OCI-LY1 (cell line): ENCODE measurements around the gene CAB39.

ENCODE experiments used
- H2AFZ ChIP-seq: fragments of 200-600 bp; sonication (generic), shearing (Covaris generic); 2 replicates; pipeline ENCODE4 v1.6.0; 2014; ENCODE audit warnings: antibody characterized with exemption, mild to moderate bottlenecking, low read length
- H3F3A ChIP-seq: fragments of 200-600 bp; sonication (generic), shearing (Covaris generic); 2 replicates; pipeline ENCODE4 v1.6.0; 2014; ENCODE audit warnings: mild to moderate bottlenecking, antibody characterized with exemption, low read length, moderate library complexity; ENCODE audit not compliant: insufficient read depth
- H3K27ac ChIP-seq: fragments of 200-600 bp; sonication (generic); 2 replicates; pipeline ENCODE4 v1.5.1; 2014; ENCODE audit warnings: low read length, mixed run types, mild to moderate bottlenecking, low read depth; ENCODE audit not compliant: poor library complexity, severe bottlenecking
- H3K27me3 ChIP-seq: fragments of 200-600 bp; sonication (generic); 2 replicates; pipeline ENCODE4 v1.6.0; 2014; ENCODE audit warnings: antibody characterized with exemption, mild to moderate bottlenecking, low read length, moderate library complexity; ENCODE audit not compliant: insufficient read depth
- H3K36me3 ChIP-seq: fragments of 200-600 bp; sonication (generic); 2 replicates; pipeline ENCODE4 v1.6.1; 2014; ENCODE audit warnings: mild to moderate bottlenecking, antibody characterized with exemption, low read length, moderate library complexity, mixed read lengths; ENCODE audit not compliant: insufficient read depth
- H3K4me1 ChIP-seq: fragments of 200-600 bp; sonication (generic); 2 replicates; pipeline ENCODE4 v1.5.1; 2014; ENCODE audit warnings: mild to moderate bottlenecking, low read length, moderate library complexity; ENCODE audit not compliant: insufficient read depth, severe bottlenecking
- H3K4me2 ChIP-seq: fragments of 200-600 bp; sonication (generic), shearing (Covaris generic); 2 replicates; pipeline ENCODE4 v1.6.1; 2014; ENCODE audit warnings: low read length
- H3K4me3 ChIP-seq: fragments of 200-600 bp; sonication (generic); 2 replicates; pipeline ENCODE4 v1.5.1; 2014; ENCODE audit warnings: low read length, low read depth, mild to moderate bottlenecking, mixed read lengths; ENCODE audit not compliant: poor library complexity, severe bottlenecking
- H3K79me2 ChIP-seq: fragments of 200-600 bp; shearing (Covaris generic); 2 replicates; pipeline ENCODE4 v1.6.1; 2016; ENCODE audit warnings: mixed run types, low read length, mixed read lengths; ENCODE audit not compliant: insufficient read depth
- H3K9ac ChIP-seq: fragments of 200-600 bp; sonication (generic), shearing (Covaris generic); 2 replicates; pipeline ENCODE4 v1.6.1; 2014; ENCODE audit warnings: mild to moderate bottlenecking, low read length, mixed read lengths
- H3K9me2 ChIP-seq: fragments of 200-600 bp; sonication (generic), shearing (Covaris generic); 2 replicates; pipeline ENCODE4 v1.6.1; 2014; ENCODE audit warnings: low read depth, mild to moderate bottlenecking, low read length, mixed read lengths
- H3K9me3 ChIP-seq: fragments of 200-600 bp; shearing (Covaris generic); 2 replicates; pipeline ENCODE4 v1.6.1; 2014; ENCODE audit warnings: low read length, mixed read lengths
- H4K20me1 ChIP-seq: fragments of 200-600 bp; sonication (generic), shearing (Covaris generic); 2 replicates; pipeline ENCODE4 v1.6.0; 2016; ENCODE audit warnings: mild to moderate bottlenecking, low read length; ENCODE audit not compliant: insufficient read depth
- EZH2 ChIP-seq: fragments of 200-600 bp; sonication (generic), shearing (Covaris generic); IDR thresholded peaks from 2 replicates; pipeline ENCODE4 v1.8.0; 2017; ENCODE audit warnings: borderline replicate concordance, mixed run types, mild to moderate bottlenecking, antibody characterized with exemption, low read length, moderate library complexity, mixed read lengths
- TF ChIP-seq, protein P1 (sequence below): fragments of 200-600 bp; sonication (generic), shearing (Covaris generic); IDR thresholded peaks from 2 replicates; pipeline ENCODE4 v1.5.1; 2017; ENCODE audit warnings: mild to moderate bottlenecking, antibody characterized with exemption, low read length, moderate library complexity, mixed read lengths

CAB39 gene

DNA sequence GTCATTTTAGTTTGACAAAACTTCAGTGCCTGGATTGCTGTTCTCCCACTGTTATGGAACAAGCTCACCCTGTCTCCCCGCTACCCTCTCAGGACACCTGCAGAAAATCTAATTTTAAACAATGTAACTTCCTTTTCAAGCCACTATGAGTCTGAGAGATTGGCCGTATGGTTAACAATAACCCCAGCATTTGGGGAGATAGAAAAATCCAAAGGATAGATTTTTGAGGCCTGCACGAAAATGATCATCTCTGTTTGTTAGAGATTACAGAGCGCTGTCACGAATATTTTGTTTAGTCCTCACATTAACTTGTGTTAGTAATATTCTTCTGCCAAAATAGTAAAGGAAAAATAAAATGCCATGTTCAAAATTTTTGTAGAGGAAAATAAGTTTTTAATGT is 24.7 kb downstream of the CAB39 start:
- TF ChIP-seq EZH2, result no peak
- TF ChIP-seq, protein P1, sequence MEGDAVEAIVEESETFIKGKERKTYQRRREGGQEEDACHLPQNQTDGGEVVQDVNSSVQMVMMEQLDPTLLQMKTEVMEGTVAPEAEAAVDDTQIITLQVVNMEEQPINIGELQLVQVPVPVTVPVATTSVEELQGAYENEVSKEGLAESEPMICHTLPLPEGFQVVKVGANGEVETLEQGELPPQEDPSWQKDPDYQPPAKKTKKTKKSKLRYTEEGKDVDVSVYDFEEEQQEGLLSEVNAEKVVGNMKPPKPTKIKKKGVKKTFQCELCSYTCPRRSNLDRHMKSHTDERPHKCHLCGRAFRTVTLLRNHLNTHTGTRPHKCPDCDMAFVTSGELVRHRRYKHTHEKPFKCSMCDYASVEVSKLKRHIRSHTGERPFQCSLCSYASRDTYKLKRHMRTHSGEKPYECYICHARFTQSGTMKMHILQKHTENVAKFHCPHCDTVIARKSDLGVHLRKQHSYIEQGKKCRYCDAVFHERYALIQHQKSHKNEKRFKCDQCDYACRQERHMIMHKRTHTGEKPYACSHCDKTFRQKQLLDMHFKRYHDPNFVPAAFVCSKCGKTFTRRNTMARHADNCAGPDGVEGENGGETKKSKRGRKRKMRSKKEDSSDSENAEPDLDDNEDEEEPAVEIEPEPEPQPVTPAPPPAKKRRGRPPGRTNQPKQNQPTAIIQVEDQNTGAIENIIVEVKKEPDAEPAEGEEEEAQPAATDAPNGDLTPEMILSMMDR, result no peak
- peaks cover 91% of the 10 kb centered on the region for H3K79me2 ChIP-seq
- H3K9me2 ChIP-seq, result no peaks in the 10 kb centered on the region
- H3K36me3 ChIP-seq, result peaks cover 20% of the 10 kb centered on the region; the same call in 1 of the 2 replicates
- H2AFZ ChIP-seq, result no peak overlapping the region
- no peaks in the 10 kb centered on the region for H3F3A ChIP-seq
- peak overlapping the region; percentile 20 for H3K4me3 ChIP-seq
- no peaks in the 10 kb centered on the region for H3K9me3 ChIP-seq
- no peaks in the 10 kb centered on the region for H3K27me3 ChIP-seq
- H3K27ac ChIP-seq, result peak overlapping the region; percentile 69
- H3K9ac ChIP-seq, result peak overlapping the region; percentile 25; the same call in 1 of the 2 replicates
- no peaks in the 10 kb centered on the region for H4K20me1 ChIP-seq
- H3K4me1 ChIP-seq, result peaks cover 38% of the 10 kb centered on the region
- peak overlapping the region; percentile 40 for H3K4me2 ChIP-seq

DNA sequence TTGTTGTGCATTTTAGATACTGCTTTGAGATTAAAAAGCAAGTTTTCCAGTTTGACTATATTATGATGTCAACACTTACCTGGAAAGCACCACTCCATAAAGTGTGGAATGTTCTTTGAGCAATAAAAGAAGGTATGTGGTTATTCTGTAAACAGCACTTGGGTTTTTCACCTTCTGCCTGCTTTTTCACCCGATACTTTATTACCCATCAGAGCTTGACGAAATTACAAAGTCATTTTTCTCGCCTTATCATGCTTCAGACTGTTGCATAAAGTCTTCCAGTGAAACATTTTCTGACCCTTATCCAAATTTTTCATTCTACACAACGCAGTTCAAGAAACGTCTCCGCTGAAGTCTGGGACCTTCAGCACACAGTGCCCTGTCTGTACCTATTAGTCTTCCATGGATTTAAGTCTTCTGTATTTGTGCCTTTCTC is 25.2 kb downstream of the CAB39 start:
- no peak overlapping the region for H3K4me3 ChIP-seq
- H3K79me2 ChIP-seq, result peaks cover 87% of the 10 kb centered on the region

DNA sequence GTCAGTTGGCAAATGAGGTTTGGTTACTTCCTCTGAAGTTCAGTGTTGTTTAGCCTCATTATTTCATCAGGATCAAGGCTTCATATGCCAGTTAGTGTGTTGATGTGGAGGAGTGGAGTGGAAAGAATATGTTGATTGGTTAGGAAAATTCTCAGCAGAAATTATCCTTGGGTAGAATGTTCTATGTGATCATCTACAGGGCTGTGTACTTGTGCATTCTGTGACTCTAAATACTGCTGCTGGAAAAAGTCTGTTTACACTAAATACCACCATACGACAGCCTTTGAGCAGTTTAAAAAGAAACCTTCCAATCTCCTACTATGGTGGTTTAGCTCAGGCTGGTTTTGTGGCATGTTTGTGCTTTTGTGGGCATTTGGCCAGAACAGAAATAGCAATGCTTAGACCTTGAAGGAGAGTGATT is 25.8 kb downstream of the CAB39 start:
- no peaks in the 10 kb centered on the region for H3K9me2 ChIP-seq
- no peak overlapping the region for H3K4me3 ChIP-seq
- H2AFZ ChIP-seq, result no peak overlapping the region
- H3K9me3 ChIP-seq, result no peaks in the 10 kb centered on the region
- H3F3A ChIP-seq, result no peaks in the 10 kb centered on the region
- H3K4me1 ChIP-seq, result peaks cover 38% of the 10 kb centered on the region
- H4K20me1 ChIP-seq, result no peaks in the 10 kb centered on the region
- H3K79me2 ChIP-seq, result peaks cover 86% of the 10 kb centered on the region
- H3K9ac ChIP-seq, result peak overlapping the region; percentile 25; the same call in 1 of the 2 replicates
- TF ChIP-seq, protein P1, result no peak
- no peak for TF ChIP-seq EZH2
- H3K27ac ChIP-seq, result peak overlapping the region; percentile 69
- H3K4me2 ChIP-seq, result peak overlapping the region; percentile 40; the same call in 1 of the 2 replicates
- H3K27me3 ChIP-seq, result no peaks in the 10 kb centered on the region
- peaks cover 20% of the 10 kb centered on the region; the same call in 1 of the 2 replicates for H3K36me3 ChIP-seq

More for the DNA sequence above, 25.2 kb downstream of the CAB39 start:
- Histone ChIP-seq H2AFZ (no peak overlapping the region), H3K27me3 (no peaks in the 10 kb centered on the region), H3F3A (no peaks in the 10 kb centered on the region), H3K27ac (peak overlapping the region; percentile 69), H3K9ac (peak overlapping the region; percentile 25; the same call in 1 of the 2 replicates), H3K4me2 (peak overlapping the region; percentile 40), H3K9me3 (no peaks in the 10 kb centered on the region), H3K9me2 (no peaks in the 10 kb centered on the region), H4K20me1 (no peaks in the 10 kb centered on the region), H3K36me3 (peaks cover 20% of the 10 kb centered on the region; the same call in 1 of the 2 replicates), H3K4me1 (peaks cover 38% of the 10 kb centered on the region)
- TF ChIP-seq, protein P1, result no peak
- TF ChIP-seq EZH2, result no peak
